NCI-H1092 (cell line): Measurements from ENCODE around the gene CASK.
"Not testable (repeated sequence)": the region's sequence is repeated elsewhere in the genome, so short reads cannot be mapped to it uniquely, and the experiment has no call there.

Experiments
- DNase-seq: peaks from one replicate; lab custom pipeline; 2025; lab: John Stamatoyannopoulos, UW

Gene CASK

DNA sequence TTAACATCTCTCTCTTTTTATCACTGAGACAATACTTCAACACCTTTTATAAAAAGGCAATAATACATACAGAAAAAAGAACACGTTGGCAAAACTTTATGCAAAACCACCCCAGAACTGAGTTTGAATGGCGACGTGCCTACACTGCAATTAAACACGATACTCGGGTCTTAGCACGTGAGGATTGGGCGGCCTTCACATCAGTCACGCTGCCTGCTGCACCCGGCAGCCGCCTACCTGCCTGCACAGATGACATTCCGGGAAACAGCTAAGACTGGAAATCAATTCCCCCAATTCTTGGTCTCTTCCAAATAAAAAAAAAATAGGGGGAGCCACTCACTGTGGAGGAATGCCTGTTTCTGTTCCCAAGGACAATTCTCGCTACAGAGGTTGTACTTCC, 408.0 kb downstream of the CASK start:
- no peak for DNase-seq

DNA sequence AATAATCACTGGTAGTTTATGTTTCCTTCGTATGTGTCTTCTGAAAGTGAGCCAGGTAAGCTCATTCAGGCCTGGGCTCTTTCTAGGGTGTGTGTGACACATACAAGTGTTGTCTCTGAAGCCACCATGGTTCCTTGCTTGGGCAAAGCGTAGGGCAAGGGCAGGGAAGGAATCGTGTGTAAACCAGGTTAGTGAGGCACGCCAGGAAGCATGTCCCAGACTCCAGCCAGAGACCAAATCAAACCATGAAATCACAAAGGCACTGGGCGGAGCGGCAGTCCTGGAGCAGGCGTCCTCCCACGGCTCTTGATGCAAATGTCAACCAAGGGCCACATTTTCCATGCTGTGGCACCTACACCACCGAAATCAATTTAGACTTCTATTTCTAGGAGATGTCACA, 409.2 kb downstream of the CASK start:
- DNase-seq = no peak

DNA sequence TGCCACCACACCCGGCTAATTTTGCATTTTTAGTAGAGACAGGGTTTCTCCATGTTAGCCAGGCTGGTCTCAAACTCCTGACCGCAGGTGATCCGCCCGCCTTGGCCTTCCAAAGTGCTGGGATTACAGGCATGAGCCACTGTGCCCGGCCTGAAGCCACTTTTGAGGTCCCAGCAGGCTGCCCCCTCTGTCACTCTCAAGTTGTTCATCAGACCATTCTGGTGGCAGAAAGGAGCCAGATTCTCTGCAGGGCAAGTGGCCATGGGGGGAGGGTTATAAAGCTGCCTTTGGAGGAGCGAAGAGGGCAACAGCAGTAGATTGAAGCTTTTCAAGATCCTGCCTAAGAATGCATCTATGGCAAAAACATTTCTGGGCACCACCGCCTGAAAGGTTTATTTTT, 410.5 kb downstream of the CASK start:
- DNase-seq = not testable (repeated sequence)

DNA sequence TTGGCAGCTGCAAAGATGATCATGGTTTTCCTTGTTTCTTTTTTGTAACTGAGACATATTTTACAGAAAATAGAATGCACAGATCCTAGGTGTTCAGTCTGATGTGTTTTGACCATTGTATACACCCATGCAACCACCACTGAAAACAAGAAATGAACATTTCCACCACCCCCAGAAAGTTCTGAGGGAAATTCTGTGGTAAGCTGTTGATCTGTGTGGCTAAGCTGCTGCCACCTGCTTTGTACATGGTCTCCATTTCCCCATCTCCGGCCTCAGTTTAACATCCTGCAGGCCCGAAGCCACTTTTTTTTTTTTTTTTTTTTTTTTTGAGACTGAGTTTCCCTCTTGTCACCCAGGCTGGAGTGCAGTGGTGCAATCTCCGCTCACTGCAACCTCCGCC, 411.0 kb downstream of the CASK start:
- DNase-seq = no peak

DNA sequence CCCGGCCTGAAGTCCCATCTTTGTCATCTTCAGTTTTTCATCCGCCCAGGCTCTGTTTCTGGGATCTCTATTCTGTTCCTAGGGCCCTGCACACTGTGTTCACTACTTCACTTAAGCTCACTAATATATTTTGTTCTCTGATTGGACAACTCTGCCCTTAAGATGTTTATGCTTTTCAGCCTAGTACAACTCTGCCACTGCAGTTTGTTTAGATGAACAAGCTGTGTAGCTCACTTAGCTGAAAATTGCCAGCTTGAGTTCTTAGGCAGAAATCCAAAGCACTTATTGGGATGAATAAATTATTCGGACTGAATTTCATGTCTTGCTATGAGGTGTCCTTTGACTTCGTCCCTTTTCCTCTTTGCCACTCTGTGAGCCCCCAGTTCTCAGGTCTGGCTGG, 415.4 kb downstream of the CASK start:
- DNase-seq = no peak

DNA sequence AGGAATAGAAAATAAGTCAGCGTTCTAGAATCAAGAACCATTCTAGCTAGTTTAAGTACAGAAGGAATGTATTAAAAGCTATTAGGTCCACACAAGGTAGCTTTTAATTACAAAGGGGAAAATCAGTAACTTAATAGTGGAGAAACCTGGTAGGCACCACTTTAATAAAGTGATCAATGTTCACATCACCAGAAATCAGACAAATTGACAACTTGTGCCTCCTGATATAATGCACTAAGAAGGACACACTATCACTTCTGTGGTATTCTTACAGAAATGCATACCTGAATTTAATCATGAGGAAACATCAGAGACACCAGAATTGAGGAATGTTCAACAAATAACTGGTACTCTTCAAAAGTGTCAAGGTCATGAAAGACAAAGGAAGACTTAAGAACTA, 421.4 kb downstream of the CASK start:
- DNase-seq = no peak

DNA sequence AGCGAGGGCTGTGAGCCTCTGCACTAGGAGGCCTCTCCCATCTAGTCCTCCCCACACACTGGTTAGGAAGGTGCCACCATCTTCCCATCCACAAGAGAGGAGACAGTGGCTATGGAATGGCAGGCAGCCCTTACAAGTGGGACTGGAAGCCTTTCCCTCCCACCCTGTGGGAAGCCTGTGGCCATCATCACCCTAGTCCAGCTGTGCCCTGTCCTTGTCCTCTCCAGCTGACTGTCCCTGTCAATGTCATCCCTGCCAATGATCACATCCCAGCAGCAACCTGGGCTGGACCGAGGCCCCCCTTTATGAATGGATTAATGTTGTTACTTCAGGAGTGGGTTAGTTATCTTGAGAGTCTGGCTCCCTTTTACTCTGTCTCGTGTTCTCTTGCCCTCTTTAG, 423.4 kb downstream of the CASK start:
- DNase-seq = no peak

DNA sequence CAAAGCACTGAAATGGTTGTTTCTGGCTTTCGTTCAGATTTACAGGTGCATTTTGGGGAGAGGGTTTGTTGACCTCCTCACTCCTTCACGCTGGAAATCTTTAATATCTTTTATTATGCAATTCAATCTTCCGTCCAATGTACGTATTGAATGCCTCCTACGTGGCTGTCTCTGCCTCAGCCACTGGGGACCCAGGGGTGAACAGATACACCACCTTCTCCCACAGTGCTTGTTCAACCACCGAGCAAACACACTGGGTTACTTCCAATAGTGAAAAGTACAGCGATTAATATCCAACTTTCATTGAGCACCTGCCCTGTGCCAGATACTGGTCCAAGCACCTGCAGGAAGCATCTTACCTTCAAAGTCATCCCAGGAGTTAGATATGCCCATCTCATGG, 424.2 kb downstream of the CASK start:
- DNase-seq = no peak

DNA sequence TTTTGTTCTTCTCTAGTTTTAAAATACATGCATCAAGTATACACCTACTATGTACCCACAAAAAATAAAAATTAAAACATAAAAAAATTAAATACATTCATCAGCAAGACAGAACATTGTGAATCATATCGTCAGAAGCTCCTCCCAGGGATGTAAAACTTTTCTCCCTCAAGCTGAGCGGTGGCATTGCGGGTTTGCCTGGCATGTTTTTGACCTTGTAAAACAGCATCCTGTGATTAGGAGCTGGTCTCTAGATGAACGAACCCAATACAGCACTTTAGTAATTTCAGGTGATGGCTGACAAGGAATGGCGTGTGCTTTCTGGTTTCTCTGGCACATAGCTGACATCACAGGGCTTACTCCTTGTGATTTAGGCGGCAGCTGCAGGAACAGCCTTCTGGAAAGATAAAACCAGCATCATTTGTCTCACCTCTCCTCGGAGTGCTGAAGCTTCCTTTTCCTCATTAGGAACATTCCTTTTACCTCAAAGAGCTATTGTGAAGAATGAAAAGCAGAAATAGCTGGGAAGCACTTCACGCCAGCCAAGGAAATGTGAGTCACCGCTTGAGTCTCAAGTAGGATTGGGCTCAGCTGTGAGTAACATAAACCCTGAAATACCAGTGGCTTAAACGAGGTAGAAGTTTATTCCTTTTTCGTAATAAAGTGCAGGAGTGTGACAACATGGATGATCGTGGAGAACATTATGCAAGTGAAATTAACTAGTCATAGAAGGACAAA, 431.9 kb downstream of the CASK start:
- DNase-seq = no peak

DNA sequence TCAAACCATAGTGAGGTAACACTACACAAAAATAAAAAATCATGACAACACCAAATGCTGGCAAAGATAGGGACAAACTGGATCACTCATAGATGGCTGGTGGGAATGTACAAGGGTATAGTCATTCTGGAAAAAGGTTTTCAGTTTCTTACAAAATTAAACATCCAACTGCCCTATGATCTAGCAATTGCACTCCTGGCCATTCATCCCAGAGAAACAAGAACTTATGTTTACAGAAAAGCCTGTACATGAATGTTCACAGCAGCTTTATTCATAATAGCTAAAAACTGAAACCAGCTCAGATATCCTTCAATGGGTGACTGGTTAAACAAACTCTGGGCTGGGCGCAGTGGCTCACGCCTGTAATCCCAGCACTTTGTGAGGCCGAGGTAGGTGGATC, 432.9 kb downstream of the CASK start:
- no peak for DNase-seq

DNA sequence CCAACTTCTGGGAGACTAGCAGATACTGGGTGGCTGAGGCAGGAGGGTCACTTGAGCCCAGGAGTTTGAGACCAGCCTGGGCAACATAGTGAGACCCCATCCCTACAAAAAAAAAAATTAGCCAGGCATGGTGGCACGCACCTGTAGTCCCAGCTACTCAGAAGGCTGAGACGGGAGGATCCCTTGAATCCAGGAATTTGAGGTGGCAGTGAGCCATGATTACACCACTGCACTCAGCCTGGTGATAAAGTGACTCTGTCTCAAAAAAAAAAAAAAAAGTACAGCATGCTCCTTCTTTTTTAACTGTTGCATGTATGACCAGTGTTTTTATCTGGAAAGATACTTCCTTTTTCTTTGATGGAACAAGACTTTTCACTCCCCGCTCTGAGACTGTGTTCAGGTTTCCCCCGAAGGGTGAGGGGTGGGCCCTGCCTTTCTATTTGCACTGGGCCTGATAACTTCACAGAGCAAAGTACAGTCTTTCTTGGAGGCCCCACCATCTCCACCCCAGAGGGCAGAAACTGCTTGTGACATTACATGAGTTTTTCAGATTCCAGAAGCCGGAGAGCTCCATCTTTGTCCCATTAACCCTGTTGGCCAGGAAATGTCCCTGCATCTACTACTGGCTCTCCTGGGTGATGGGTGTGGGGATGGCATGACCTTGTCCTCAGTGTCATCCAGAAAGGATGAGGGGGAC, 441.1 kb downstream of the CASK start:
- DNase-seq = no peak

DNA sequence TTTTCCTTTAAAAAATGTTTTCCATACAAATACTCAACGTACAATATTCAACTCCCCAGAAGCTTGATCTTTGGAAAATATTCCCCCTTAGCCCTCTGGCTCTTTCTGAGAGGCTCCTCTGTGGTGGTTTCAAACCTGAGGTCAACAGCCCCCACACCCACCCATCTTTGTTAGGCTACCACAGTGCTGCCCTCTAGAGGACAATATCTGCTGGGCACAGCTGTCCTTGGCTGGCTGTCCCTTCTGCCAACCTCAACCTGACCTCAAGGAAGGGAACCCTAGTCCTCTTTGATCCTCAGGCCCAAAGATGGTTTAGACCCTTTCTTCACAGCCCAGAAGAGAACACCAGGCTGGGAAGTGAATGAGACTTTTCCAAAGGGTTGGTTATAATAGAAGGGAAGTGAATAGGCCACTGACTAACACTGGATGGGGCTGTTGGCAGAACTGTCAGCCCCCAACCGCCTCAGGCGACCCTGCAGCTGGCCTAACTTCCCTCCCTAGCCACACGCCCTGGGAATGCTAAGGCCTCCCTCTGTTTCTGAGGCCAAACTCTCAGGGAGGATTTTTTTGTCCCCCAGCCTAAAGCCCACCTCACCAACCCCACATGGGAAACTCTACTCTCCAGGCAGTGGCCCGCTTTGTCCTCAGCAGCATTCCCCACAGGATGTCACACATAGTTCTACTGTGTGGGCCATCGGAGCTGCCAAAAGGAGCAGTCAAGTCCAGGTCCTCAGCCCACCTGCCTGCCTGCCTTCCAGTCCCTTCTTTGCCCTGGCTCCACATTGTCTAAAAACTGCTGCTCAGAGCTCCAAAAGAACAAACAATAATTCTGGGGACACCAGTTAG, 441.9 kb downstream of the CASK start:
- no peak for DNase-seq

DNA sequence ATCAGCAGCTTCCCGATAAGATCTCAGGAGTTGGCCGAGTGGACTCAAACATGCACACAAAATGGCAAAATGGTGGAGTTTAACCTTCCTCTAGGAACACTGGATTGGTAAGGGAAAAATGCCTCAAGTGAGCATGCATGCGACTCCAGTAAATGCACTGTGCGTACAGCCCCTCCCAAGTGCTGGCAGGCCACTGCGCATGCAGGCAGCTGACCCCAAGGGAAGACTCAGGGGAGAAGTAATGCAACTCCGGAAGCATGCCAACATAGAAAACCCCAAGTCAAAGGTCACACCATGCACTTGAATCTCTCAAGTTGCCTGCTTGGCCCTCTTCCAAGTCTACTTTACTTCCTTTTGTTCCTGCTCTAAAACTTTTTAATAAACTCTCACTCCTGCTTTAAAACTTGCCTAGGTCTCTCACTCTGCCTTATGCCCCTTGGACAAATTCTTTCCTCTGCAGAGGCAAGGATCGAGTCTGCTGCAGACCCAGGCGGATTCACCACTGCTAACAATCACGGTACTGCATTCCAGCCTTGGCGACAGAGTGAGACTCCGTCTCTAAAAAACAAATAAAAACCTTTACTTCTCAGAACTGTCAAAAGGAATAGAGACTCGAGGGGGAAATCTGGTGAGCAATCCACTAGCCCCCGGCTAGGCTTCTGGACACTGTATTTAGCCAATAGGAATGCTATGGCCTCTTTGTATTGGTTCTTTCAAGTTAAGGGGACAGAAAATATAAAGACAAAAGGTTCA, 442.7 kb downstream of the CASK start:
- DNase-seq = no peak

DNA sequence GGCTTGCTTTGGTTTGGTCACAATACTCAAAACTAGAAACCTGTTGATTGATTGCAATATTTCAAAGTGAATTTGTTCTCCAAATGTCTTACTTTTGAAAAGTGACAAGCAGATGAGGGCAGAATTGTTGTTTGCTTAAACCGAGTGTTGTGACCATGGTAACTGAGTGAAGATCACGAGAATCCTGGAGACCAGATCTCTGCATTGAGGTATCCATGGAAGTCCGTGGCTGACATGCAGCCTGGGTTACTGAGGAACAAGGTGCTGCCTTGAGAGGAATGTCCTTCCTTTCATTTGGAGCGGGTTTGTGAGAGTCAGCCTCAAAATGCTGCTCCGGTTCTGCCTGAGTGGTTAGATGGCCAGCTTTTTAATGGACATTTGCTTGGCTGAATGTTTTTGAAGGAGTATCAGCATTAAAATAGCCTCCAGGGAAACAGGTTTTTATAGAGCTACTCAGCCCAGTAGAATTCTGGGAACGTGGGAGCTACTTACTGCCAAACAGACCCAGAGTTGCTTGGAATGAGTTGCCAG, 444.9 kb downstream of the CASK start:
- DNase-seq = no peak

DNA sequence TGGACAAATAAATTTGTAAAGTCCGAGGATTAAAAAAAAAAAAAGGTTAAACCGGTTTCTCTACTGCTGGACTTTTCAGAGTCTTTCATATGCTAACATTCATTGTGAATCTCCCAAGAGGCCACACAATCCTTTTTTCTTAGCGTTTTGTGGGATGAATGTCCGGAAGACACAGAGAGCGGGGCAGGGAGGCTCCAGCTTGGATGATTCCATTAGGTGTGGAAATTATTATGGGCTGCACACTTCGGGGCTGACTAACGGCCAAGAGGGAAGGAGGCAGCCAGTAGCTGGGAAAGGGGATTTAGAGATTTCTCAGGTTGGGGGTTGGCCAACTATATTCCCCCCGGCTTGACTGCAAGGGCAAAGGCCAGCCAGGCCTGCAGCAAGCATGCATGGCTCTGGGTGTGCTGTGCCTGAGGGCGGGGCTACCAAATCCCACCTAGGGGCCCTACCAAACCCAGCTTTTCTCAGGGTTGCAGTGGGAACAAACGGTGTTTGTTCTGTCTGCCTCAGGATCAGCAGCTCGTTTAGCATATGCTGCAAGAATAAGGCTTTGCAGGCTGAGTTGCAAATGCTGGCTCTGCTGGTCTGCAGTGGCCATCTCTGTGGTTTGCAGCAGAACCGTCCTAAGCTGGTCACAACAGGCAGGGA, 447.6 kb downstream of the CASK start:
- no peak for DNase-seq

DNA sequence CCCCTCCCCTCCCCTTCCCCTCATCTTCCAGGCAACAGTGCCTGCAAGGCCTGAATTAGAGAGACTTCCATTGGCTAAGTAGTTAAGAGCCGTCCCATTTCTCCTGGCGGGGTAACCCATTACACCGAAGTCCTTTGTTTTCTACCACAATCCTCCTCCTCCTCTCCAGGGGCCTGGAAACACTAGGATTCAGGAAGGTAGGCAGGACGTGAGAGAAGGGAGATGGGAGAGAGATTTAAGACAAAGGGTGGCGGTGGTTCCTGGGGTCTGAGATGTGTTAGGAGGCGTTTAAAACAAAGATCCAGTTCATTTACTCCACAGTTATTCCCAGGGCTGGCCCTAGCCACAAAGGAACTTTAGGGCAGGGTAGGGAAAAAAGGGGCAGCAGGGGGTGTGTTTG, 448.2 kb downstream of the CASK start:
- no peak for DNase-seq

DNA sequence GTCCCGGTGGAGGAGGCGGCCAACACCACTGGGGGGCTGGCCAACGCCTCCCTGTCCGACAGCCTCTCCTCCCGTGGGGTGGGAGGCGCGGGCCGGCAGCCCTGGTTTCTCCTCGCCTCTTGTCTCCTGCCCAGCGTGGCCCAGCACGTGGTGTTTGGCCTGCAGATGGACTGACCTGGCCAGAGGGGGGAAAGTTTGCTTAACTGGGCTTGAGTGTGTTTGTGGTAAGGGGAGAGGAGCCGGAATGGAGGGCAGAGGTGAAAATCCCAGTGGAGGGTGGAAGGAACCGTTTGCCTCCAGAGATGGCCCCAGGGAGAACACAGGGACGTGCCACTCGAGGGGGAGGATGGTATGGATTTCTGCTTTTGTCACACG, 448.6 kb downstream of the CASK start:
- DNase-seq = no peak

DNA sequence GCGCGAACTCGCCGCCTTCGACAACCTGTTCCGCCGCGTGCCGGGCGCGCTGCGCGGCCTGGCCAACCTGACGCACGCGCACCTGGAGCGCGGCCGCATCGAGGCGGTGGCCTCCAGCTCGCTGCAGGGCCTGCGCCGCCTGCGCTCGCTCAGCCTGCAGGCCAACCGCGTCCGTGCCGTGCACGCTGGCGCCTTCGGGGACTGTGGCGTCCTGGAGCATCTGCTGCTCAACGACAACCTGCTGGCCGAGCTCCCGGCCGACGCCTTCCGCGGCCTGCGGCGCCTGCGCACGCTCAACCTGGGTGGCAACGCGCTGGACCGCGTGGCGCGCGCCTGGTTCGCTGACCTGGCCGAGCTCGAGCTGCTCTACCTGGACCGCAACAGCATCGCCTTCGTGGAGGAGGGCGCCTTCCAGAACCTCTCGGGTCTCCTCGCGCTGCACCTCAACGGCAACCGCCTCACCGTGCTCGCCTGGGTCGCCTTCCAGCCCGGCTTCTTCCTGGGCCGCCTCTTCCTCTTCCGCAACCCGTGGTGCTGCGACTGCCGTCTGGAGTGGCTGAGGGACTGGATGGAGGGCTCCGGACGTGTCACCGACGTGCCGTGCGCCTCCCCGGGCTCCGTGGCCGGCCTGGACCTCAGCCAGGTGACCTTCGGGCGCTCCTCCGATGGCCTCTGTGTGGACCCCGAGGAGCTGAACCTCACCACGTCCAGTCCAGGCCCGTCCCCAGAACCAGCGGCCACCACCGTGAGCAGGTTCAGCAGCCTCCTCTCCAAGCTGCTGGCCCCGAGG, 449.2 kb downstream of the CASK start:
- no peak for DNase-seq

DNA sequence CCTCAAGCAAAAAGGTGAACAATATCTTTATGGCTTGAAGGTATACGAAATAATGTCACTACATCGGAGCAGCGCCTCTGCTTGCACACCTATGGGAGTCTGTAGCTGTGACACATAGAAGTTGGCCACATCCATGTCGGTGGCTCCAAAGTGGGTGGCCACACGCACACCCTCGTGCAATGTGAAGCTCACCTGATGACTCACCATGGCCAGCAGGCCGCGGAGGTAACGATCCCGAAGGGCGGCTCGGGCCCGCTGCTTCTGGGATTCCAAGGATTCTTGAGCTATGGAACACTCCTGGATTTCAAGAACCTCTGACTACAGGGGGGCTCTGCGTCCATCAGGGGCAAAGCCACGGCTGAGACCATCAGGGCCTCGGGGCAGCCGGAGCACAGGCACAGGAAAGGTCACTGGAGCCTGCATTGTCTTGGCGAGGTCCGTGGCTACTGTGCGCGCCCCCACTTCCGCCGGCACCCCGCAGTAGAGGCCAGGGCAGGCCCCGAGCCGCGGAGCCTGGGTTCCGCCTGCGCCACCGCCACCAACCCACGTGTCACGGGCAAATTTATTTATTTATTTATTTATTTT, 451.0 kb downstream of the CASK start:
- no peak for DNase-seq

DNA sequence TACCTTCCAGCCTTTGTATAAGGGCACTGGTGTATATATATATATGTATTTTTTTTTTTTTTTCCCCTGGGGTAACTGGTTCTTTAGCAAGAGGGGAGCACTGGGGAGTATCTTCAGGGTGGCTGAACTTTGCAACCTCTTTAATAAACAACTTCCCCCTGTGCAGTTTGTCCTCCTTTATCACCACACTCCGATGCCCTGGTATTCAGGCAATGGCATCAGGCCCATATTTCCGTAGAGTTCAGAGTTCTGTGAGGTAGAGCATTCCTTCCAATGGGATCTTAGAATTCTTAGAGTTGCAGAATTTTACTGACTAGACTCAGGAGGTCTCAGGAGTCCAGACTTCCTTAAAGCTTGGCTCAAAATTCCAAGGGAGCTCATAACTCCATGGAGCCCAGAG, 451.6 kb downstream of the CASK start:
- no peak for DNase-seq
